Fibroblast of lung (primary cell): ENCODE results near the gene AMIGO1. TPM values are rescaled to one million over a fixed set of nuclear protein-coding genes. Genes with fewer than 3 reads are reported as not detected.

Experiments used
- DNase-seq, 2 donors: peaks; one replicate each; pipeline versions ENCODE4 v3.0.0 to v3.0.0-alpha.2; 2010; ENCODE audit warnings: low read depth in 2 of 2
- H2AFZ ChIP-seq: 2 replicates; pipeline ENCODE4 v1.5.1; 2012; ENCODE audit warnings: low read length, control low read depth, inconsistent platforms
- H3K27ac ChIP-seq: 2 replicates; pipeline ENCODE4 v1.5.1; 2011; ENCODE audit warnings: low read length, control low read depth; ENCODE audit not compliant: insufficient read depth
- H3K27me3 ChIP-seq: 2 replicates; pipeline ENCODE4 v1.5.1; 2011; ENCODE audit warnings: mild to moderate bottlenecking, low read length; ENCODE audit not compliant: control insufficient read depth, insufficient read depth
- H3K36me3 ChIP-seq: 2 replicates; pipeline ENCODE4 v1.5.1; 2011; ENCODE audit warnings: low read length; ENCODE audit not compliant: control insufficient read depth, insufficient read depth
- H3K4me1 ChIP-seq: 2 replicates; pipeline ENCODE4 v1.5.1; 2011; ENCODE audit warnings: low read length; ENCODE audit not compliant: control insufficient read depth, insufficient read depth; ENCODE audit errors: extremely low read depth
- H3K4me2 ChIP-seq: 2 replicates; pipeline ENCODE4 v1.5.1; 2011; ENCODE audit warnings: low read length, control low read depth; ENCODE audit not compliant: insufficient read depth; ENCODE audit errors: extremely low read depth
- H3K4me3 ChIP-seq, 4 experiments: fragments of 200-600 bp in 1 of 4; sonication (generic) in 1 of 4; replicated peaks in 1 of 4; 2 replicates each; pipeline ENCODE4 v1.5.1; 2011 to 2016; ENCODE audit warnings: low read length in 4 of 4, low read depth in 3 of 4, mild to moderate bottlenecking in 3 of 4, control low read depth in 2 of 4, inconsistent platforms in 1 of 4, mixed read lengths in 1 of 4; ENCODE audit not compliant: insufficient read depth in 1 of 4; ENCODE audit errors: control extremely low read depth in 1 of 4
- H3K79me2 ChIP-seq: 2 replicates; pipeline ENCODE4 v1.5.1; 2012; ENCODE audit warnings: mild to moderate bottlenecking, low read length, inconsistent platforms; ENCODE audit not compliant: control insufficient read depth, insufficient read depth
- H3K9ac ChIP-seq: 2 replicates; pipeline ENCODE4 v1.5.1; 2011; ENCODE audit warnings: mild to moderate bottlenecking, low read length, control low read depth; ENCODE audit not compliant: insufficient read depth
- H3K9me3 ChIP-seq: 2 replicates; pipeline ENCODE4 v1.5.1; 2012; ENCODE audit warnings: low read depth, low read length; ENCODE audit not compliant: control insufficient read depth, insufficient read depth
- H4K20me1 ChIP-seq: 2 replicates; pipeline ENCODE4 v1.5.1; 2011; ENCODE audit warnings: low read length; ENCODE audit not compliant: control insufficient read depth, insufficient read depth; ENCODE audit errors: extremely low read depth
- CTCF ChIP-seq, 2 donors: IDR thresholded peaks in 1 of 2; conservative IDR thresholded peaks in 1 of 2; 1 replicate in 1 of 2; 2 replicates in 1 of 2; pipeline ENCODE4 v1.5.1; 2011 to 2012; ENCODE audit warnings: low read length in 2 of 2, control low read depth in 1 of 2, inconsistent platforms in 1 of 2, low read depth in 1 of 2, mild to moderate bottlenecking in 1 of 2
- EZH2 ChIP-seq: IDR thresholded peaks from 2 replicates; pipeline ENCODE4 v1.5.1; 2012; ENCODE audit warnings: low read length, control low read depth, mild to moderate bottlenecking; ENCODE audit errors: missing control alignments
- polyA plus RNA-seq, 2 donors: library from polyadenylated mRNA; depleted of rRNA in 1 of 2; stranded (reverse) in 1 of 2; unstranded in 1 of 2; fragments of >200 nt; gene quantifications; 2 replicates each; pipeline ENCODE4 v1.2.1, GENCODE V29; 2011 to 2012; ENCODE audit warnings: missing spikeins in 1 of 2
- total RNA-seq: library from RNA; depleted of rRNA; stranded (reverse); fragments of >200 nt; gene quantifications from 2 replicates; pipeline ENCODE4 v1.2.1, GENCODE V29; 2014

Gene AMIGO1
- total and polyA plus RNA-seq, 2 donors (not counting 1 experiment from before 2014, with no cell fraction given): 0.57 to 2.5 TPM

DNA sequence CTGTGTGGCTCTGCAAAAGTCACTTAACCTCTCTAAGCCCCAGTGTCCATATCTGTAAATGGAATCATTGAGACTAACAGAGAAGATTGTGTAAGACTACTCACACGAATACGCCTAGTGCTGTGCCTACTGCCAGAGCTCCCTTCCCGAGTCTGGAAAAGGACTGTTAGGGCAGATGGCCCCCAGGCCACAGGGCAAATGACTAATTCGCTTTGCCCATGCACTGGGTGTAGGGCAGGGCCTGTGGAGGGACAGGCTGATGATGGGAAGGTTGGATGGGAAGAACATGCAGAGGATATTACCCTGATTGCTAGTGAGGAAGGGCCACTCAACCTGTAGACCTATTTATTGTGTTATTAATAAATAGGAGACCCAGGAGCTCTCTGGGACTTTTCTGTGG, 26.0 kb upstream of the AMIGO1 start:
- H3K36me3 ChIP-seq: no peaks in the 10 kb centered on the region
- no peak overlapping the region for H2AFZ ChIP-seq
- H3K9ac ChIP-seq: no peak overlapping the region
- no peak overlapping the region for H3K4me3 ChIP-seq
- no peak overlapping the region for H3K27ac ChIP-seq
- H3K4me2 ChIP-seq: no peak overlapping the region
- no peaks in the 10 kb centered on the region for H4K20me1 ChIP-seq
- no peak for DNase-seq
- TF ChIP-seq CTCF (conservative IDR thresholded peaks at IDR 0.05 in 1 of 2, IDR thresholded peaks at IDR 0.05 in 1 of 2; ENCODE audit: low read depth in 1 of 2, low read length in 2 of 2): no peak
- TF ChIP-seq EZH2: no peak
- H3K4me1 ChIP-seq: peaks cover 2% of the 10 kb centered on the region
- H3K27me3 ChIP-seq: peaks cover 23% of the 10 kb centered on the region
- no peaks in the 10 kb centered on the region for H3K79me2 ChIP-seq
- no peaks in the 10 kb centered on the region for H3K9me3 ChIP-seq

DNA sequence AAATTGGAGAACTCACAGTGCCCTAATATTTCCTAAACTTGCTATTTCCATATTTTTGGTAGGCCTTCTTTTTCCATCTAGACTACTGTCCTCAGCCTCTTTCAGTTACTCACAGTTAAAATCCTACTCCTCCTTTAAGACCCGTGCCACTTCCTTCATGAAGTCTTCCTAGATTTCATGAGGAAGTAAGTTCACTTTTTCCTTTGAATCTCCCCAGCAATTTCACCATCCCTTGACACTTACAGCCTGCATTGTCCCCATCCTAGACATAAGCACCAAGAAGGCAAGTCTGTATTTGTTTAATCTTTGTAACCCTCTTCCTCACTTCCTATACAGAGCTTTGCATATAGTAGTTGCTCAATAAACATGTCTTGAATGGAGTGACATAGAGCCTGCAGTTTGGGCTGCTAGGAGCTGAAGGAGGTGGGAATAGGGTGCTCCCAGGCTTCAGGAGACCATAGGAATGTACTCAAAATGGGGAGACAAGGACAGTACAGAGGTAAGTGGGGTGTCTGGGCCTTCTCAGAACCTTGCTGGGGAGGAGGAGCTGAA, 24.9 kb upstream of the AMIGO1 start:
- H4K20me1 ChIP-seq: no peaks in the 10 kb centered on the region
- H3K27me3 ChIP-seq: peaks cover 13% of the 10 kb centered on the region
- no peak for DNase-seq
- no peak overlapping the region for H3K27ac ChIP-seq
- H3K9ac ChIP-seq: no peak overlapping the region
- H3K4me1 ChIP-seq: peaks cover 2% of the 10 kb centered on the region
- TF ChIP-seq CTCF (conservative IDR thresholded peaks at IDR 0.05 in 1 of 2, IDR thresholded peaks at IDR 0.05 in 1 of 2; ENCODE audit: low read depth in 1 of 2, low read length in 2 of 2): no peak
- no peak for TF ChIP-seq EZH2
- H3K79me2 ChIP-seq: no peaks in the 10 kb centered on the region
- H3K4me3 ChIP-seq: no peak overlapping the region
- H3K4me2 ChIP-seq: no peak overlapping the region
- H3K36me3 ChIP-seq: no peaks in the 10 kb centered on the region
- no peaks in the 10 kb centered on the region for H3K9me3 ChIP-seq
- no peak overlapping the region for H2AFZ ChIP-seq

DNA sequence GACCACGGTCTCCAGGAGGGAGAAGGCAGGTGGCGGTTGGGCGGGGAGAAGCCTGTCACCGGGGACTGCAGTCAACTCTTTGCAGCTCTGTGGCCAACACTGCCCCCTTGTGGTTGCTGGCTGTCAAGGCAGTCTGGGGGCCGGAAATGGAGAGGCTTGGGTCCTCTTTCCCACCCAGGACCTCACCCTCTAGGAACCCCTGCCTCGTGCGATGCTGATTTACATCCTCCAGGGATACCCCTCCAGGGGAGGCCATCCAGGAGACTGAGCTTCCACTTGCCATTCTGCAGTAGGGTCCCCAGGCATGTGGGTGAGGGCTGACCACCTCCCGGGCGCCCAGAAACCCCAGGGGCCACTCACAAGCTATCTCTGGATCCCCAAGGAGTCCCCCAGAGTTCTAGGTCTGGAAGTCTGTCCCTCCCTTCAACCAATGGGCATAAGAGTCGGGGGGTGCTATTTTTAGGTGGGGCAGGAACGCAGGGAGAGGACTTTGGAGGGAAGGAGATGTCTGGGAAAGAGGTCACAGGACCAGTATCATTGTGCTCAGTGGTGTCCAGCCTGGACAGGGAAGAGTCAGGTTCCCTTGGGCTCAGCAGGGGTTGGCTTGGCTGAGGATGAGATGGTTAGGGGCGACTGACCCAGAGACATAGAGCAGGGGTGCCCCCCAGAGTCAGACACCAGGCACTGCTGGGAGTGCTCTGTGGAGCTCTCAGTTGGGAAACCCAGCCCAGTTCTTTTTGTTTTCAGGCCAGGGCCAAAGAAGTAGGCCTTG, 23.0 kb upstream of the AMIGO1 start:
- no peaks in the 10 kb centered on the region for H3K9me3 ChIP-seq
- H3K27me3 ChIP-seq: peaks cover under 1% of the 10 kb centered on the region
- H3K4me2 ChIP-seq: peak overlapping the region; percentile 52
- peak; percentile 90 to 95 for TF ChIP-seq CTCF (conservative IDR thresholded peaks at IDR 0.05 in 1 of 2, IDR thresholded peaks at IDR 0.05 in 1 of 2; ENCODE audit: low read depth in 1 of 2, low read length in 2 of 2)
- TF ChIP-seq EZH2: no peak
- peak overlapping the region; percentile 5 for H3K27ac ChIP-seq
- peak overlapping the region in 1 of 4 experiments; percentile 2 for H3K4me3 ChIP-seq
- H2AFZ ChIP-seq: peak overlapping the region; percentile 90
- H4K20me1 ChIP-seq: no peaks in the 10 kb centered on the region
- no peaks in the 10 kb centered on the region for H3K36me3 ChIP-seq
- DNase-seq: peak; percentile 65 to 76
- H3K4me1 ChIP-seq: peaks cover 2% of the 10 kb centered on the region
- H3K79me2 ChIP-seq: no peaks in the 10 kb centered on the region
- no peak overlapping the region for H3K9ac ChIP-seq
